Measurements from ENCODE around the gene GSTM4.

Gene GSTM4

GRCh38 chr1:109655615-109656519 lies at the start of gene GSTM4:
TSS of gene GSTM4 (plus strand) at chr1:109656099. CDS start at chr1:109656390, 291 bp downstream.
- Mint-ChIP-seq H3K27me3 (peaks cover 42% of the 10 kb centered on the region), H3K4me1 (peaks cover 21% of the 10 kb centered on the region), H3K4me3 (peak within 1 kb of the TSS; percentile 84), H3K27ac (peak within 1 kb of the TSS; percentile 71), H3K9me3 (no peaks in the 10 kb centered on the region), H3K36me3 (no peaks in the 10 kb centered on the region)
- DNase-seq: peak; percentile 80
- CTCF ChIA-PET: interaction anchor here (1.0 to 1.8 kb wide), 3 partner anchors 15 to 329 kb away, joined by 3 to 15 read pairs (median 3); partner anchors contain the start of gene AHCYL1

GRCh38 chr1:109609881-109610280 lies 46.0 kb upstream of the GSTM4 start:
- Mint-ChIP-seq H3K4me3 (no peak overlapping the region), H3K27me3 (peaks cover 28% of the 10 kb centered on the region), H3K27ac (no peak overlapping the region), H3K36me3 (no peaks in the 10 kb centered on the region), H3K4me1 (no peaks in the 10 kb centered on the region), H3K9me3 (no peaks in the 10 kb centered on the region)
- no peak for DNase-seq
- CTCF ChIA-PET: interaction anchor here (1.4 kb wide), 1 partner anchor 9 kb away, joined by 4 read pairs; no protein-coding TSS in a partner anchor

GRCh38 chr1:109610609-109611307 lies 45.1 kb upstream of the GSTM4 start:
- Mint-ChIP-seq H3K27ac (no peak overlapping the region), H3K27me3 (peaks cover 28% of the 10 kb centered on the region), H3K4me3 (no peak overlapping the region), H3K9me3 (no peaks in the 10 kb centered on the region), H3K36me3 (no peaks in the 10 kb centered on the region), H3K4me1 (peaks cover 3% of the 10 kb centered on the region)
- CTCF ChIA-PET: interaction anchor here (0.7 to 1.5 kb wide), 2 partner anchors 19 to 30 kb away, joined by 4 to 6 read pairs; no protein-coding TSS in a partner anchor
- no peak for DNase-seq

GRCh38 chr1:109611308-109611990 lies 44.5 kb upstream of the GSTM4 start:
- H3K27ac Mint-ChIP-seq: no peak overlapping the region
- no peak overlapping the region for H3K4me3 Mint-ChIP-seq
- H3K27me3 Mint-ChIP-seq: peaks cover 28% of the 10 kb centered on the region
- peaks cover 10% of the 10 kb centered on the region for H3K4me1 Mint-ChIP-seq
- H3K36me3 Mint-ChIP-seq: no peaks in the 10 kb centered on the region
- no peaks in the 10 kb centered on the region for H3K9me3 Mint-ChIP-seq
- CTCF ChIA-PET: interaction anchor here (1.5 kb wide), 1 partner anchor 29 kb away, joined by 6 read pairs; no protein-coding TSS in a partner anchor
- no peak for DNase-seq

- Mint-ChIP-seq H3K4me3 (no peak overlapping the region), H3K9me3 (no peaks in the 10 kb centered on the region), H3K36me3 (no peaks in the 10 kb centered on the region), H3K27ac (no peak overlapping the region), H3K4me1 (peaks cover 26% of the 10 kb centered on the region), H3K27me3 (peaks cover 28% of the 10 kb centered on the region)
- DNase-seq: no peak
- CTCF ChIA-PET: interaction anchor here (1.0 to 2.6 kb wide), 4 partner anchors 17 to 161 kb away, joined by 3 to 9 read pairs (median 3); no protein-coding TSS in a partner anchor
Measured at GRCh38 chr1:109613361-109614147, 42.3 kb upstream of the GSTM4 start.

GRCh38 chr1:109615879-109616278 lies 40.0 kb upstream of the GSTM4 start:
- H3K27ac Mint-ChIP-seq: no peak overlapping the region
- peaks cover 27% of the 10 kb centered on the region for H3K27me3 Mint-ChIP-seq
- H3K4me3 Mint-ChIP-seq: no peak overlapping the region
- peaks cover 39% of the 10 kb centered on the region for H3K4me1 Mint-ChIP-seq
- CTCF ChIA-PET: interaction anchor here (1.0 to 2.6 kb wide), 2 partner anchors 68 to 70 kb away, joined by 3 to 12 read pairs; partner anchors contain the start of gene GNAI3
- H3K36me3 Mint-ChIP-seq: peaks cover 2% of the 10 kb centered on the region
- DNase-seq: peak; percentile 26
- no peaks in the 10 kb centered on the region for H3K9me3 Mint-ChIP-seq

- Mint-ChIP-seq H3K4me3 (no peak overlapping the region), H3K27ac (no peak overlapping the region), H3K27me3 (peaks cover 22% of the 10 kb centered on the region), H3K36me3 (peaks cover 2% of the 10 kb centered on the region), H3K9me3 (no peaks in the 10 kb centered on the region), H3K4me1 (peaks cover 40% of the 10 kb centered on the region)
- no peak for DNase-seq
- CTCF ChIA-PET: interaction anchor here (1.0 to 2.6 kb wide), 6 partner anchors 8 to 123 kb away, joined by 3 to 12 read pairs (median 4); partner anchors contain the start of gene GNAI3
Measured at GRCh38 chr1:109616391-109616790, 39.5 kb upstream of the GSTM4 start.

GRCh38 chr1:109617291-109617801 lies 38.6 kb upstream of the GSTM4 start:
- CTCF ChIA-PET: interaction anchor here (1.1 to 2.6 kb wide), 5 partner anchors 9 to 124 kb away, joined by 3 to 12 read pairs (median 4); no protein-coding TSS in a partner anchor
- Mint-ChIP-seq H3K9me3 (no peaks in the 10 kb centered on the region), H3K36me3 (peaks cover 6% of the 10 kb centered on the region), H3K27me3 (peaks cover 12% of the 10 kb centered on the region), H3K27ac (peak overlapping the region; percentile 56), H3K4me3 (no peak overlapping the region), H3K4me1 (peaks cover 49% of the 10 kb centered on the region)
- DNase-seq: peak; percentile 20

- Mint-ChIP-seq H3K9me3 (no peaks in the 10 kb centered on the region), H3K27ac (peak overlapping the region; percentile 93), H3K4me1 (peaks cover 64% of the 10 kb centered on the region), H3K36me3 (peaks cover 9% of the 10 kb centered on the region), H3K27me3 (peaks cover 2% of the 10 kb centered on the region), H3K4me3 (peak overlapping the region; percentile 96)
- peak; percentile 29 for DNase-seq
- CTCF ChIA-PET: interaction anchor here (1.8 to 1.9 kb wide), 2 partner anchors 21 to 122 kb away, joined by 4 to 12 read pairs; no protein-coding TSS in a partner anchor
Measured at GRCh38 chr1:109618661-109619575, 37.0 kb upstream of the GSTM4 start.

- Mint-ChIP-seq H3K36me3 (peaks cover 9% of the 10 kb centered on the region), H3K27ac (peak within 1 kb of the TSS; percentile 93), H3K9me3 (no peaks in the 10 kb centered on the region), H3K4me1 (peaks cover 72% of the 10 kb centered on the region), H3K27me3 (no peaks in the 10 kb centered on the region), H3K4me3 (peak within 1 kb of the TSS; percentile 96)
- CTCF ChIA-PET: interaction anchor here (1.0 to 1.9 kb wide), 6 partner anchors 11 to 157 kb away, joined by 3 to 12 read pairs (median 4); partner anchors contain the start of gene GNAI3
- peak; percentile 80 for DNase-seq
Measured at GRCh38 chr1:109619576-109620400, 36.1 kb upstream of the GSTM4 start, which contains the start of the genes AMPD2 and GNAT2. TSS of gene AMPD2 (plus strand) at chr1:109619837. CDS start at chr1:109621176, 1,339 bp downstream. TSS of gene GNAT2 (minus strand) at chr1:109619616. CDS start at chr1:109612870, 6,746 bp downstream.

- Mint-ChIP-seq H3K4me1 (peaks cover 77% of the 10 kb centered on the region), H3K27me3 (no peaks in the 10 kb centered on the region), H3K36me3 (peaks cover 9% of the 10 kb centered on the region), H3K4me3 (peak overlapping the region; percentile 96), H3K27ac (peak overlapping the region; percentile 93), H3K9me3 (no peaks in the 10 kb centered on the region)
- CTCF ChIA-PET: interaction anchor here (0.7 to 1.9 kb wide), 7 partner anchors 11 to 156 kb away, joined by 3 to 12 read pairs (median 4); partner anchors contain the start of gene GNAI3
- DNase-seq: no peak
Measured at GRCh38 chr1:109620401-109620791, 35.5 kb upstream of the GSTM4 start.

Data from activated naive CD4-positive, alpha-beta T cell treated with anti-CD3 and anti-CD28 coated beads, Interleukin-2, amount 10 ng/mL, durations not matched to agents 7 days and 5 days (primary cell).